Measurements from ENCODE around the gene MAN2A1. TPM values are rescaled to one million over a fixed set of nuclear protein-coding genes. Genes with fewer than 3 reads are reported as not detected.

The MAN2A1 gene
- total RNA-seq, 4 donors from 2014 or later: 53.1 to 83.6 (median 59.3) TPM

- H3K36me3 ChIP-seq: no peaks in the 10 kb centered on the region
- intact Hi-C loops (cut with DNase I): no loop called here
- no peaks in the 10 kb centered on the region for H3K4me1 ChIP-seq
- H3K9me3 ChIP-seq: no peaks in the 10 kb centered on the region
- 90 to 94% methylated on average over 6 of the region's 6 CpGs for WGBS, 2 donors
- TF ChIP-seq, protein P1, sequence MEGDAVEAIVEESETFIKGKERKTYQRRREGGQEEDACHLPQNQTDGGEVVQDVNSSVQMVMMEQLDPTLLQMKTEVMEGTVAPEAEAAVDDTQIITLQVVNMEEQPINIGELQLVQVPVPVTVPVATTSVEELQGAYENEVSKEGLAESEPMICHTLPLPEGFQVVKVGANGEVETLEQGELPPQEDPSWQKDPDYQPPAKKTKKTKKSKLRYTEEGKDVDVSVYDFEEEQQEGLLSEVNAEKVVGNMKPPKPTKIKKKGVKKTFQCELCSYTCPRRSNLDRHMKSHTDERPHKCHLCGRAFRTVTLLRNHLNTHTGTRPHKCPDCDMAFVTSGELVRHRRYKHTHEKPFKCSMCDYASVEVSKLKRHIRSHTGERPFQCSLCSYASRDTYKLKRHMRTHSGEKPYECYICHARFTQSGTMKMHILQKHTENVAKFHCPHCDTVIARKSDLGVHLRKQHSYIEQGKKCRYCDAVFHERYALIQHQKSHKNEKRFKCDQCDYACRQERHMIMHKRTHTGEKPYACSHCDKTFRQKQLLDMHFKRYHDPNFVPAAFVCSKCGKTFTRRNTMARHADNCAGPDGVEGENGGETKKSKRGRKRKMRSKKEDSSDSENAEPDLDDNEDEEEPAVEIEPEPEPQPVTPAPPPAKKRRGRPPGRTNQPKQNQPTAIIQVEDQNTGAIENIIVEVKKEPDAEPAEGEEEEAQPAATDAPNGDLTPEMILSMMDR (IDR thresholded peaks at IDR 0.05): no peak
- TF ChIP-seq POLR2A (IDR thresholded peaks at IDR 0.05): no peak
- no peak overlapping the region for H3K4me3 ChIP-seq (replicated peaks in 1 of 3)
- no peaks in the 10 kb centered on the region for H3K27me3 ChIP-seq
- H3K27ac ChIP-seq: no peak overlapping the region
- no peak for DNase-seq
Observed at GRCh38 chr5:109837231-109837861, 147.6 kb downstream of the MAN2A1 start.

- TF ChIP-seq, protein P1 (IDR thresholded peaks at IDR 0.05): no peak
- no peak for TF ChIP-seq POLR2A (IDR thresholded peaks at IDR 0.05)
- H3K4me3 ChIP-seq (replicated peaks in 1 of 3): no peak overlapping the region
- intact Hi-C loops (cut with DNase I): no loop called here
- H3K27me3 ChIP-seq: no peaks in the 10 kb centered on the region
- DNase-seq: no peak
- H3K27ac ChIP-seq: no peak overlapping the region
- 95 to 100% methylated on average over 1 of the region's 1 CpG for WGBS, 2 donors
- no peaks in the 10 kb centered on the region for H3K36me3 ChIP-seq
- no peaks in the 10 kb centered on the region for H3K9me3 ChIP-seq
- H3K4me1 ChIP-seq: no peaks in the 10 kb centered on the region
Observed at GRCh38 chr5:109838157-109838556, 148.4 kb downstream of the MAN2A1 start.

- Histone ChIP-seq H3K27ac (no peak overlapping the region), H3K4me3 (replicated peaks in 1 of 3) (no peak overlapping the region), H3K27me3 (no peaks in the 10 kb centered on the region), H3K4me1 (no peaks in the 10 kb centered on the region), H3K9me3 (no peaks in the 10 kb centered on the region), H3K36me3 (peaks cover 0 to 4% of the 10 kb centered on the region in 2 donors)
- intact Hi-C loops (cut with DNase I): no loop called here
- no peak for TF ChIP-seq POLR2A (IDR thresholded peaks at IDR 0.05)
- TF ChIP-seq, protein P1 (IDR thresholded peaks at IDR 0.05): peak in 1 of 6 experiments; percentile 21
- WGBS, 2 donors: 94% methylated on average over 4 of the region's 4 CpGs
- DNase-seq: no peak
Observed at GRCh38 chr5:109844148-109844547, 154.4 kb downstream of the MAN2A1 start.

GRCh38 chr5:109844695-109845094 is 155.0 kb downstream of the MAN2A1 start:
- H3K27me3 ChIP-seq: no peaks in the 10 kb centered on the region
- no peaks in the 10 kb centered on the region for H3K4me1 ChIP-seq
- WGBS, 2 donors: 84 to 89% methylated on average over 4 of the region's 4 CpGs
- intact Hi-C loops (cut with DNase I): no loop called here
- no peak overlapping the region for H3K27ac ChIP-seq
- no peak overlapping the region for H3K4me3 ChIP-seq (replicated peaks in 1 of 3)
- no peak for DNase-seq
- H3K9me3 ChIP-seq: no peaks in the 10 kb centered on the region
- no peak for TF ChIP-seq POLR2A (IDR thresholded peaks at IDR 0.05)
- TF ChIP-seq, protein P1 (IDR thresholded peaks at IDR 0.05): no peak
- H3K36me3 ChIP-seq: peaks cover 0 to 4% of the 10 kb centered on the region in 2 donors

- H3K4me3 ChIP-seq (replicated peaks in 1 of 3): no peak overlapping the region
- H3K27ac ChIP-seq: no peak overlapping the region
- peaks cover 2 to 7% of the 10 kb centered on the region in 2 donors for H3K4me1 ChIP-seq
- TF ChIP-seq, protein P1 (IDR thresholded peaks at IDR 0.05): no peak
- TF ChIP-seq POLR2A (IDR thresholded peaks at IDR 0.05): no peak
- no peak for DNase-seq
- WGBS, 2 donors: 89 to 90% methylated on average over 3 of the region's 3 CpGs
- no peaks in the 10 kb centered on the region for H3K27me3 ChIP-seq
- no peaks in the 10 kb centered on the region for H3K9me3 ChIP-seq
- peaks cover 0 to 4% of the 10 kb centered on the region in 2 donors for H3K36me3 ChIP-seq
- intact Hi-C loops (cut with DNase I): no loop called here
Observed at GRCh38 chr5:109848130-109848529, 158.4 kb downstream of the MAN2A1 start.
